ENCODE measurements around the gene CIRBP. TPM values are rescaled to one million over a fixed set of nuclear protein-coding genes. Genes with fewer than 3 reads are reported as not detected.
"Not testable (repeated sequence)": the region's sequence is repeated elsewhere in the genome, so short reads cannot be mapped to it uniquely, and the experiment has no call there.

CIRBP gene
- total RNA-seq, 2 experiments from 2014 or later: 169 to 224 TPM

DNA sequence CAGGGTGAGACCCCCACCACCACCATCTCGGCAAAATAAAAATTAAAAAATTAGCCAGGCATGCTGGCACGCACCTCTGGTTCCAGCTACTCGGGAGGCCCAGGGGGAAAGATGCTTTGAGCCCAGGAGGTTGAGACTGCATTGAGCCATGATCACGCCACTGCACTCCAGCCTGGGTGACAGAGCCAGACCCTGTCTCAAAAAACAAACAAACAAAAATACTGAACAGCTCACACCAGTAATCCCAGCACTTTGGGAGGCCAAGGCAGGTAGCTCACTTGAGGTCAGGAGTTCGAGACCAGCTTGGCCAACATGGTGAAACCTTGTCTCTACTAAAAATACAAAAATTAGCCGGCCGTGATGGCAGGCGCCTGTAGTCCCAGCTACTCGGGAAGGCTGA is 36.2 kb downstream of the CIRBP start:
- H3K4me1 Mint-ChIP-seq, H3K27ac Mint-ChIP-seq: not testable (repeated sequence)

DNA sequence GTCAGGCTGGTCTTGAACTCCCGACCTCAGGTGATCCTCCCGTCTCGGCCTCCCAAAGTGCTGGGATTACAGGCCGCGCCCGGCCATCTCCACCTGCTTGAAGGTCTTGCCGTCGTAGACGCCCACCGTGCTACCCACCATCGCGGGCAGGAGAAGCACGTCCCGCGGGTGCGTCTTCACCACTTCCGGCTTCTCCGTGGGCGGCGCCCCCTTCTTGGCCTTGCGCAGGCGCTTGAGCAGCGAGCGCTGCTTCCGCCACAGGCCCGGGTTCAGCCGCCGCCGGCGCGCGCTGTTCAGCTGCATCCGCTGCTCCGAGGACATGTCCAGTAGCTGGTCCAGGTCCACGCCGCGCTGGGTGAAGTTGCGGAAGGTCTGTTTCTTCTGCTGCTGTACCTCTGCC is 38.2 kb downstream of the CIRBP start:
- CTCF ChIA-PET: no interaction called here
- Mint-ChIP-seq H3K27ac (no peak overlapping the region), H3K27me3 (no peaks in the 10 kb centered on the region), H3K4me3 (no peak overlapping the region), H3K36me3 (ENCODE audit: low read depth) (no peaks in the 10 kb centered on the region), H3K9me3 (no peaks in the 10 kb centered on the region), H3K4me1 (no peaks in the 10 kb centered on the region)
- POLR2A ChIA-PET: no interaction called here
- DNase-seq: no peak

More for the DNA sequence above, 36.2 kb downstream of the CIRBP start:
- H3K4me3 Mint-ChIP-seq; H3K27me3 Mint-ChIP-seq; H3K9me3 Mint-ChIP-seq; DNase-seq; H3K36me3 Mint-ChIP-seq (ENCODE audit: low read depth); POLR2A ChIA-PET: not testable (repeated sequence)
- CTCF ChIA-PET: interaction anchor here (0.7 kb wide), 1 partner anchor 10 kb away, joined by 3 read pairs; no protein-coding TSS in a partner anchor

DNA sequence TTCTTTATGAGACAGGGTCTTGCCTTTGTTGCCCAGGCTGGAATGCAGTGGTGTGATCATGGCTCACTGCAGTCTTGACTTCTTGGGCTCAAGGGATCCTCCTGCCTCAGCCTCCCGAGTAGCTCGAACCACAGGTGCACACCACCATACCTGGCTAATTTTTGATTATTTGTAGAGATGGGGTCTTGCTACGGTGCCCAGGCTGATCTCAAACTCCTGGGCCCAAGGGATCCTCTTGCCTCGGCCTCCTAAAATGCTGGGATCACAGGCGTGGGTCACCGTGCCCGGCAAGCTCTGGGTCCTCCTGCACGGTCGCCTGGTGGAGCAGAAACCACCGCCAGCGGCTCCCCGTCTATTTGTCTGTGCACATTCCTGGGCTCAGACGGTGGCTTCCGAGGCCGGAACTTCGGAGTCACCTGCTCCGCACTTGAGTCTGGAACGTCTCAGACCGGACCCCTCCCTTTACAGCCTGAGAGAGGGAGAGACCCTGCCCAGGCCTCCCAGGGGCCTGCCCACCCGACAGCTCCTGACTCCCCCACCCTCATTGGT is 38.7 kb downstream of the CIRBP start:
- CTCF ChIA-PET: no interaction called here
- POLR2A ChIA-PET: no interaction called here
- Mint-ChIP-seq H3K27ac (no peak overlapping the region), H3K9me3 (no peaks in the 10 kb centered on the region), H3K4me3 (no peak overlapping the region), H3K4me1 (no peaks in the 10 kb centered on the region), H3K36me3 (ENCODE audit: low read depth) (no peaks in the 10 kb centered on the region), H3K27me3 (no peaks in the 10 kb centered on the region)
- DNase-seq: no peak

DNA sequence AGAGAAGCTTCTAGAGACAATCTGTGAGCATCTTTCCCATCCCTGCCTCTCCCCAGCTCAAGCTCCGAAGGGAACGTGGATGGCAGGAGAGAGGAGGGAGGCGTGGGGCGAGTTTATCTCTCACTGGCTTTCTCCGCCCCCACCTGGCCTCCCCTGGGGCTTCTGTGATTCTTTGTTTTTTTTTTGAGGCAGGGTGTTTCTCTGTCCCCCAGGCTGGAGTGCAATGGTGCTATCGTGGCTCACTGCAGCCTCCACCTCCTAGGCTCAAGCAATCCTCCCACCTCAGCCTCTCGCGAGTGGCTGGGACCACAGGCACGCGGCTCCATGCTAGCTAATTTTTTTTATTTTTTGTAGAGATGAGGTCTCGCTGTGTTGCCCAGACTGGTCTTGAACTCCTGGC is 39.6 kb downstream of the CIRBP start:
- DNase-seq: no peak
- no peaks in the 10 kb centered on the region for H3K4me1 Mint-ChIP-seq
- H3K36me3 Mint-ChIP-seq (ENCODE audit: low read depth): no peaks in the 10 kb centered on the region
- H3K27me3 Mint-ChIP-seq: no peaks in the 10 kb centered on the region
- no peak overlapping the region for H3K27ac Mint-ChIP-seq
- ChIA-PET CTCF (interaction anchor here (1.2 kb wide), 1 partner anchor 29 kb away, joined by 3 read pairs; no protein-coding TSS in a partner anchor), POLR2A (interaction anchor here (0.7 kb wide), 1 partner anchor 13 kb away, joined by 4 read pairs; no protein-coding TSS in a partner anchor)
- no peak overlapping the region for H3K4me3 Mint-ChIP-seq
- no peaks in the 10 kb centered on the region for H3K9me3 Mint-ChIP-seq

DNA sequence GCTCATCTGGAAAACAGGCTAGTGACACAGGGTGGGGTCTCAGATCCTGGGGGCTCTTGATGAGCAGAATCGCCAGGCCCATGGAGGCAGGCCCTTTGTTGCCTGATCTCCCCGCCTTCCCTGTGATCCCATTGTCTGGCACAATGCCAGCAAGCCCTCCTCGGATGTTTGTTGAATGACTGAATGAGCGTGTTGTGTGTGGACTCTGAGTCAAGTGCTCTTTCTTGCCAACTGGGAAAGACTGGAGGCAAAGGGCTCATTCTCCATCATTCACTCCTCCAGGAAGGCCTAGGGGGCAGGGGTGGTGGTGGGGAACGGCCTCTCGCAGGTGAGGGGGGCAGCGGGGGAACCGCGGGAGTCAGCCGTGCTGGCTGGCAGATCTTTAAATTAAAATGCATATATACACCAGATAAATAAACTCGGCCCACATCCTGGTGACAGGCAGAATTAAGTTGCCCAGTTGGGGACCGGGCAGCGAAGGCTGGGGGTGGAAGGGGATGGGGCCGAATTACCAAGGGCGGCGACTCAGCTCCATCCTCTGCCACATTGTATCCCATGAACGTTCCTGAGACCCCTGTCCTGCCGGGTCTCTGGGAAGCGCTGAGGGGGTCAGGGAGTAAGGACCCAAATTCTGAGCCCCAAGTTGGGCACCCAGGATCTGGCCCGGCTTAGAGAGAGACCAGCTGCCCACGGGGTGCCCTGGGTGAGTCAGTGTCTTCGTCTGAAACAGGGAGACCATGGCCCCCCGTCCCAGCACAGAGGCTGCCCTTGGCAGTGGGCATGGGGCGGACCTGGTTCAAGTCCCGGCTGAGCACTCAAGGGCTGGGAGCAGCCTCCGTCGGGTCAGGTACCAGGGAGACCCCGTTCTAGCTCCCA is 41.1 kb downstream of the CIRBP start:
- H3K36me3 Mint-ChIP-seq (ENCODE audit: low read depth): no peaks in the 10 kb centered on the region
- ChIA-PET CTCF (interaction anchor here (1.2 kb wide), 1 partner anchor 31 kb away, joined by 3 read pairs; no protein-coding TSS in a partner anchor), POLR2A (no interaction called here)
- H3K9me3 Mint-ChIP-seq: no peaks in the 10 kb centered on the region
- H3K27ac Mint-ChIP-seq: no peak overlapping the region
- no peaks in the 10 kb centered on the region for H3K27me3 Mint-ChIP-seq
- no peaks in the 10 kb centered on the region for H3K4me1 Mint-ChIP-seq
- no peak for DNase-seq
- H3K4me3 Mint-ChIP-seq: no peak overlapping the region

DNA sequence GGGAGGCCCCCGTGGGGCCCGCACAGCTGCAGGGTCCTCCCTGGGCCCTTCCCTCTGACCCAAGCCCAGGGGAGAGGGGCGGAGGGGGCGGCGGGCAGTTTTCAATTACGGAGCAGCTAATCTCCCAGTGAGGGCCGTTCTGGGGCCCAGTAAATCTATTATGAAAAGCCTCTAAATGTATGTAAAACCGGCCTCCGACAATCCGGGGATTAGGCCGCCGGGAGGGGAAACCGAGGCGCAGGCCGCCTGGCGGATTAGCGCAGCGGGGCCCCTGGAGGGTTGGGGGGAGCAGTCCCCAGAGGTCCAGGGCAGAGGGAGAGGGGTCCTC is 41.7 kb downstream of the CIRBP start:
- H3K4me1 Mint-ChIP-seq: no peaks in the 10 kb centered on the region
- no peak overlapping the region for H3K27ac Mint-ChIP-seq
- H3K4me3 Mint-ChIP-seq: no peak overlapping the region
- no peaks in the 10 kb centered on the region for H3K9me3 Mint-ChIP-seq
- CTCF ChIA-PET: no interaction called here
- no peaks in the 10 kb centered on the region for H3K27me3 Mint-ChIP-seq
- POLR2A ChIA-PET: no interaction called here
- DNase-seq: no peak
- no peaks in the 10 kb centered on the region for H3K36me3 Mint-ChIP-seq (ENCODE audit: low read depth)

DNA sequence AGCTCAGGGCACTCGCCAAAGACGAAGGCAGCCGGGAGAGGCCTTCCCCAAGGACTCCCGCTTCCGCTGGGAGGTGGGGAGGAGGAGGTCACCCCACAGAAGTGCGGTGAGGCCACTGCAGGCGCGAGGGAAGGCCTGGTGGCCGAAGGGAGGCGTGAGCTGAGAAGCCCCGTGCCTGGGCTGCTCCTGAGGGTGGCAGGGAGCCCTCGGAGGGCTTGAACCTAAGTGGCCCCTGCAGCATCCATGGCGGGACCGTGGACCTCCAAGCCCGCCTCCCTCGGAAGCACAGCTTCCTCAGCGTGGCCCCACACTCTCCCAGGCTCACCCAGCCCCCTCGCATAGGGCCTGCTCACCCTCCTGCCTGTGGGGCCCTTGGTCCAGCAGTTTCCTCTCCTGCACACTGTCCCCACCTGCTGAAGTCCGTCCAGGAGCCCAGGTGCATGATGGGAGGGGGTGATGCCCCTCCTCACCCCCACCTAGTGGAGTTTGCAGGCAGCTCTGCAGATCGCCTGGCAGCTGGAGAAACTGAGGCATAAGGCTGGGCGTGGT is 42.5 kb downstream of the CIRBP start:
- Mint-ChIP-seq H3K9me3 (no peaks in the 10 kb centered on the region), H3K27ac (no peak overlapping the region), H3K4me1 (no peaks in the 10 kb centered on the region), H3K27me3 (no peaks in the 10 kb centered on the region), H3K36me3 (ENCODE audit: low read depth) (no peaks in the 10 kb centered on the region), H3K4me3 (no peak overlapping the region)
- ChIA-PET CTCF (no interaction called here), POLR2A (no interaction called here)
- no peak for DNase-seq

DNA sequence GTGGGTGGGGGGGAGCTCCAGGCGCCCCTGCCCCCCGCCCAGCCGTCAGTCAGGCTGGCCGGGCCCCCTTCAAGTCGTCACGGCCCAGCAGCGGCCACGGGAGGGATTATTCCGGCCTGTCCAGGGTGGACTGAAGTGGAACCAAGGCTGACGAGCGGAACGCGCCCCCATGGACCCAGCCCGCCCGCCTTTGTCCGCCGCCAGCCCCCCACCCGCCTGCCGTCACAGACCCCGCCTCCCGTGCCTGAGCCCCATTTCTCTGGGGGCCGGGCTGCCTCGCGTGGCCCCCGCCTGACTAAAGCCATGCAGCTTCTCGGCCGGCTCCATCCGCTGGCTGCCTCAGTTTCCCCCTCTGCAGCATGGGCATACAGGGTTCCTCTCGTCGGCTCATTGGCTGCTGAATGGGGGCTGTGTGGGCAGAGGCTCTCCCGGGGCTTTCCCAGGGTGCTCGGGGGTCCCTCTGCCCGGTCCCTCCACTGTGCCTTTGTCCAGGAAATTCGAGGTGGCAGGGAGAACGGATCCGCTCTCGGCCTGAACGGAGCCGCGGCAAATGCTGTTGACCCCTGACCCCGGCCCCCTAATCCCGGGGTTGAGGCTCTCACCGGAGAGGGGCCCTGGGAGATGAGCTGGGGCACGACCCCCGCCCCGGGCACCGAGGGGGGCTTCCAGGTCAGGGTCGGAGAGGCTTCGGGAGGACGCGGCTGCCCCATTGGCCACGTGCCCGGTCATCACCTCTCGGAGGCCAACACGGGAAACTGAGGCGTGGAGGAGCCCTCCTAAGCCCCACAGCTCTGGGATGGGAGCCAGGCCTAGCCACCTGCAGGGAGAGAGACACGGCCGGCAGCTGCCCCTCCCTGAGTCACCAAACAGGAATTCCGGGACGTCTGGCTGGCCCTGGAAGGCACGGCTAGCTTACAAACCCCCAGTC is 43.9 kb downstream of the CIRBP start:
- Mint-ChIP-seq H3K4me3 (no peak overlapping the region), H3K27ac (no peak overlapping the region), H3K4me1 (no peaks in the 10 kb centered on the region), H3K9me3 (no peaks in the 10 kb centered on the region), H3K27me3 (peaks cover 10% of the 10 kb centered on the region), H3K36me3 (ENCODE audit: low read depth) (no peaks in the 10 kb centered on the region)
- CTCF ChIA-PET: interaction anchor here (1.1 kb wide), 1 partner anchor 34 kb away, joined by 4 read pairs; no protein-coding TSS in a partner anchor
- POLR2A ChIA-PET: no interaction called here
- no peak for DNase-seq

DNA sequence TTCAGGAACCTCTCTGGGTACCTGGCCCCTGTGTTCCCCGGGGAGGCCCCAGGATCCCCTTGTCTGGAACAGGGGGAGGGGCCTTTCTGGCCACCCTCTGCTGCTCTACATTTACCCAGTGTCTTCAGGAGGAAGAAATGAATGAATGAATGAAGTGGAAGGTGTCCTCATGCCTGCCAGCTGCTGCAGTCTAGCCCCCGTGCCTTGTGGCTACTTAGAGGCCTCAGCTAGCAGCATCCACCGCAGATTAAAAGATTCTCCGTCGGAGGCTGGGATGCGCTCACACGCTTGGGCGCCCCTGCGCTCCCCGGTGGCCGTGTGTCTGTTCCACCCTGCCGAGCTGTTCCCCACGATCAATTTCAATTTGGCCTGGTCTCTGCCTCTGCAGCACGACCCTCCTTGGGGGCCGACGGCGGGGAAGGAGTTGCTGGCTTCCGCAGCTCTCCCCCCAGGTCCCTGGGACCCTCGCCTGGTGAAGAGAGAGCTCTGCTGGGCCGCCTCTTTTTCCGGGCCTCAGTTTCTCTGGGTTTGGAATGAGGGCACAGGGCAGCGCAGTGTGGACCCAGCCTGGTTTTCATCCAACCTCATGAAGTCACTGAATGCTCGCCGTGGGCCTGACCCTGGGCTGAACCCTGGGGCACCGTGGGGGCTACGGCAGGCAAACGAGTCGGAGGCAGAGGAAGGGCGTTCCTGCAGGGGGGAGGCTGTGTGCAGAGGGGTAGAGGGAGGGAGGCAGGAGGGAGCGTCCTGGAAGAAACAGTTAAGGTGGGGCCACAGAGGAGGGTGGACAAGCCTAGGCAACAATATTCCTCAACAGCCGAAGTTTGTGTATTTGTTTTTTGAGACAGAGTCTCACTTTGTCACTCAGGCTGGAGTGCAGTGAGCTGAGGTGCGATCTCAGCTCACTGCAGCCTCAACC is 44.8 kb downstream of the CIRBP start:
- Mint-ChIP-seq H3K4me1 (no peaks in the 10 kb centered on the region), H3K36me3 (ENCODE audit: low read depth) (no peaks in the 10 kb centered on the region), H3K27ac (no peak overlapping the region), H3K9me3 (no peaks in the 10 kb centered on the region), H3K27me3 (peaks cover 12% of the 10 kb centered on the region), H3K4me3 (no peak overlapping the region)
- ChIA-PET POLR2A (no interaction called here), CTCF (interaction anchor here (1.1 kb wide), 2 partner anchors 33 to 145 kb away, joined by 3 to 4 read pairs; no protein-coding TSS in a partner anchor)
- no peak for DNase-seq

DNA sequence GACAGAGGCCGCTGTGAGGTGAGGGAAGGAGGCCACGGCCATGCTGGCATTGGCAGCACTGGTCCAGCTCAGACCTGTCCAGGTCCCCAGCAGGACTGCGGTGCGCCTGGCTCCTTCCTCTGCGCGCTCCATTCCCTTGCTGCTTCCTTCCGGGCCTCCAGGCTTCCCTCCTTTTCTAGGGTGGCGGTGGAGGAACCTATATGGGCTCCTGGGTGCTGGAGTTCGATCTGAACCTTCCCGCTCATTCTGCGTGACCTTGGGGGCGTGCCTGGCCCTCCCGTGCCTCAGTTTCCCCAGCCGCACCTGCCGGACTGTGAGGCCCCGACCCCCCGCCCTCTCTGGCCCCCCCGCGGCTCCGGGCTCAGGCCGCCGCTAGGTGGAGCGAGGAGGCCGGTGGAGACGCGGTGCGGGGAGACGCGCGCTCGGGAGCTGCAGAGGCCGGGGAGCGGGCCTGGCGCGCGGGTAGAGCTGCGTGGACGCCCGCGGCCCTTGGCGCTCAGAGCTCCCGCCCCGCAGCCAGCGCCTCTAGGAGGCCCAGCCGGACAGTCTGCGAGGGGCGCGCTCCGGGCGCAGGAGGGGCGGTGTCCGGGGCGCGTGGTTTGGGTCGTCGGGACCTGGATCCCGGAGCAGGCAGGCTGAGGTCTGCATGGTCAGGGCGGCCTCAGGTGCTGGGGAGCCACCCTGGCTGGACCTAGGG is 46.5 kb downstream of the CIRBP start:
- CTCF ChIA-PET: interaction anchor here (0.6 to 1.4 kb wide), 3 partner anchors 11 to 175 kb away, joined by 3 to 4 read pairs (median 4); partner anchors contain the start of gene REEP6
- no peak overlapping the region for H3K27ac Mint-ChIP-seq
- H3K36me3 Mint-ChIP-seq (ENCODE audit: low read depth): no peaks in the 10 kb centered on the region

DNA sequence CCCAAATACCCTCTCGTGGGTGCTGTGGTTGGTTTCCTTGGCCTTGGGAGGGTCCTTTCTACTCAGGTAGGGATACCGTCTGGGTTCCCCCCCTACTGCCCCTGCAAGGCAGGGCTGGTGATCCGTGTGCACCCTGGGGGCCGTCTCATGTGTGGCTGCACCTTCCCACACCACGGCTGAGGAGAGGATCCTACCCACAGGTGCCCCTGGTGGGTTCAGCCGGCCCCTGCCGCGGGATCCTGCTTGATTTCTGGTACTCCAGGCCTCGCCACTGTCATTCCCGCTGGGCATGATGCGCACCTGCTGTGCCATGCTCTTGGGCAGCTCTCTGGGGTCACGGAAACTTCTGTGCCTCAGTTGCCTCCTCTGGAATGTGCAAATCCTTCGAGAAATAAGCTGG is 47.3 kb downstream of the CIRBP start:
- no peak overlapping the region for H3K27ac Mint-ChIP-seq
- ChIA-PET CTCF (interaction anchor here (0.6 to 1.6 kb wide), 3 partner anchors 10 to 37 kb away, joined by 3 to 4 read pairs (median 3); no protein-coding TSS in a partner anchor), POLR2A (no interaction called here)
- no peaks in the 10 kb centered on the region for H3K36me3 Mint-ChIP-seq (ENCODE audit: low read depth)
- no peak for DNase-seq
- H3K4me1 Mint-ChIP-seq: no peaks in the 10 kb centered on the region
- H3K4me3 Mint-ChIP-seq: no peak overlapping the region
- peaks cover 16% of the 10 kb centered on the region for H3K27me3 Mint-ChIP-seq
- H3K9me3 Mint-ChIP-seq: no peaks in the 10 kb centered on the region

More for the DNA sequence above, 46.5 kb downstream of the CIRBP start:
- POLR2A ChIA-PET: no interaction called here
- peak; percentile 24 for DNase-seq
- Mint-ChIP-seq H3K4me3 (no peak overlapping the region), H3K4me1 (no peaks in the 10 kb centered on the region), H3K9me3 (no peaks in the 10 kb centered on the region), H3K27me3 (peaks cover 16% of the 10 kb centered on the region)

Data from activated CD4-positive, alpha-beta T cell treated with anti-CD3 and anti-CD28 coated beads, Interleukin-2, amount 10 ng/mL, durations not matched to agents 7 days and 5 days (primary cell).